ENCODE data around the gene ZNF317.

GRCh38 chr19:9205501-9206113, 65.4 kb downstream of the ZNF317 start:
- TF ChIP-seq, protein P1, sequence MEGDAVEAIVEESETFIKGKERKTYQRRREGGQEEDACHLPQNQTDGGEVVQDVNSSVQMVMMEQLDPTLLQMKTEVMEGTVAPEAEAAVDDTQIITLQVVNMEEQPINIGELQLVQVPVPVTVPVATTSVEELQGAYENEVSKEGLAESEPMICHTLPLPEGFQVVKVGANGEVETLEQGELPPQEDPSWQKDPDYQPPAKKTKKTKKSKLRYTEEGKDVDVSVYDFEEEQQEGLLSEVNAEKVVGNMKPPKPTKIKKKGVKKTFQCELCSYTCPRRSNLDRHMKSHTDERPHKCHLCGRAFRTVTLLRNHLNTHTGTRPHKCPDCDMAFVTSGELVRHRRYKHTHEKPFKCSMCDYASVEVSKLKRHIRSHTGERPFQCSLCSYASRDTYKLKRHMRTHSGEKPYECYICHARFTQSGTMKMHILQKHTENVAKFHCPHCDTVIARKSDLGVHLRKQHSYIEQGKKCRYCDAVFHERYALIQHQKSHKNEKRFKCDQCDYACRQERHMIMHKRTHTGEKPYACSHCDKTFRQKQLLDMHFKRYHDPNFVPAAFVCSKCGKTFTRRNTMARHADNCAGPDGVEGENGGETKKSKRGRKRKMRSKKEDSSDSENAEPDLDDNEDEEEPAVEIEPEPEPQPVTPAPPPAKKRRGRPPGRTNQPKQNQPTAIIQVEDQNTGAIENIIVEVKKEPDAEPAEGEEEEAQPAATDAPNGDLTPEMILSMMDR (conservative IDR thresholded peaks at IDR 0.05; ENCODE audit: low read depth, low read length) = peak; percentile 72
- TF ChIP-seq RAD21 (IDR thresholded peaks at IDR 0.05; ENCODE audit: low read length) = peak; percentile 79
- TF ChIP-seq ELK1 (IDR thresholded peaks at IDR 0.05; ENCODE audit: borderline replicate concordance, low read depth, low read length) = no peak
- no peak for TF ChIP-seq POLR2A (IDR thresholded peaks at IDR 0.05; ENCODE audit: low read depth, low read length)
- no peak for TF ChIP-seq CEBPB (IDR thresholded peaks at IDR 0.05; ENCODE audit: low read depth, low read length)
- TF ChIP-seq CHD1 (IDR thresholded peaks at IDR 0.05; ENCODE audit: low read depth, low read length) = no peak
